Measurements from ENCODE around the gene SREK1IP1. TPM values are rescaled to one million over a fixed set of nuclear protein-coding genes. Genes with fewer than 3 reads are reported as not detected.
A peak's percentile ranks its signal among the peaks of the same experiment; 100 is the strongest.

Gene SREK1IP1
- total RNA-seq (10 to 100 TPM; 11.7 to 29.9 (median 21.7) TPM), polyA plus RNA-seq (10 to 100 TPM; 21.1 to 23.6 TPM), total RNA-seq (19.1 reads per million, percentile 49 among the genes with 10 or more reads in this experiment)

DNA sequence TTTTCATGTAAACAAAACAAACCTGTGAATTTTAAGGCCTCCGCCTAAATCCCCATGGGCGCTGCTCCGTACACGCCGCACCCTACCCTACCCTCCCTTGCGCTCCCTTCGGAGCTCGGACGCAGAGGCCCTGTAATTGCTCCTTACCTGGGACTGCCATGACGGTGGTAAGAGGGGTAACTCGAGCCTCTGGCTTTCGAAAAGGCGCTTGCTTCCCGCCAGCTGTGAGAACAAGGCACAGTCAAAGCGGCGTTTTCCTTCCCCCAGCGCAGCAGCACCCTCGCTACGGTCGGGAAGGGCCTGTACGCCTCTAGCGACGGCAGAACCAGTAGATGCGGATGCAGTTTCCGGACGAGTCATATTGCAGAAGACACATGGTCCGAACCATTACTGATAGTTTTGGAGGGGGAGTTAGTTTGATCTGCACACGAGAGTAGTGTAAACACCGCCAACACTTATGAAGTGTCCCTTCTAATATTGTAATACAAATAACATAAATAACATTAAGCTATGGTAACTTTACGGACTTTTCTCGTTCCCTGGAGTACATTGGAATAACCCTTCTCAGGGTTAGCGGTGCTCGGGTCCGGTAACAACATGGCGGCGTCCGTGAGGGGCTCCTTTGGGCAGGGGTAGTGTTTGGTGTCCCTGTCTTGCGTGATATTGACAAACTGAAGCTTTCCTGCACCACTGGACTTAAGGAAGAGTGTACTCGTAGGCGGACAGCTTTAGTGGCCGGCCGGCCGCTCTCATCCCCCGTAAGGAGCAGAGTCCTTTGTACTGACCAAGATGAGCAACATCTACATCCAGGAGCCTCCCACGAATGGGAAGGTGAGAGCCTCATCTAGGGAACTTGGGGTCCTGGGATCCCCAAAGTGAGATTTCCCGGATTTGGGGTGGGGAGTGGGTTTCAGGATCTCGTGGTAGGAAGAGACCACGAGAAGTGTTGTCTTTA is at the start of gene SREK1IP1, which contains the start of gene CWC27:
SREK1IP1 (minus strand) TSS at position 334 of the 955 bp plus-strand sequence; CDS start at position 160, 174 bp downstream.
CWC27 (plus strand) TSS at position 573 of the 955 bp plus-strand sequence; CDS start at position 790, 217 bp downstream.
- peak; percentile 98 for ATAC-seq
- Mint-ChIP-seq H3K9me3 (no peaks in the 10 kb centered on the region), H3K27ac (peak within 1 kb of the TSS; percentile 96 to 100 (median 98)), H3K4me3 (peak within 1 kb of the TSS; percentile 94 to 100 (median 99)), H3K4me1 (peaks cover 34 to 80% (median 77%) of the 10 kb centered on the region in 7 donors), H3K36me3 (peaks cover 4 to 11% (median 5%) of the 10 kb centered on the region in 5 donors), H3K27me3 (no peaks in the 10 kb centered on the region)
- Histone ChIP-seq H3K9me3 (ENCODE audit: control insufficient read depth in 2 of 3, low read length in 3 of 3) (no peaks in the 10 kb centered on the region), H3K4me1 (ENCODE audit: control insufficient read depth in 2 of 2, insufficient read depth in 2 of 2, low read length in 2 of 2) (peaks cover 21 to 37% of the 10 kb centered on the region in 2 donors), H3K36me3 (ENCODE audit: control insufficient read depth in 2 of 3, insufficient read depth in 3 of 3, low read length in 3 of 3) (peaks cover 0 to 11% (median 0%) of the 10 kb centered on the region in 3 experiments), H3K27ac (ENCODE audit: low read depth, low read length) (peak within 1 kb of the TSS; percentile 88), H3K27me3 (ENCODE audit: control insufficient read depth in 2 of 2, insufficient read depth in 2 of 2, low read length in 2 of 2) (no peaks in the 10 kb centered on the region), H3K4me3 (ENCODE audit: low read length) (peak within 1 kb of the TSS; percentile 90)
- intact Hi-C loops (cut with micrococcal nuclease) = loop anchor here (1.0 to 5.0 kb wide), 11 partner anchors 16 to 1374 kb away; partner anchors contain the start of genes CENPK (in 2 of the 2), PPWD1 (in 2 of the 2), TRIM23 (in 2 of the 2) and ERBIN (in 1 of the 2)
- CTCF ChIA-PET = interaction anchor here (0.6 to 2.0 kb wide), 3 partner anchors 10 to 715 kb away, joined by 3 to 5 read pairs (median 3); no protein-coding TSS in a partner anchor
- POLR2A ChIA-PET = interaction anchor here (0.5 to 2.0 kb wide), 11 partner anchors 9 to 1392 kb away, joined by 3 to 10 read pairs (median 3); partner anchors contain the start of genes CENPK, PPWD1, SHLD3 and TRAPPC13
- peak; percentile 65 to 88 (median 83) for DNase-seq

DNA sequence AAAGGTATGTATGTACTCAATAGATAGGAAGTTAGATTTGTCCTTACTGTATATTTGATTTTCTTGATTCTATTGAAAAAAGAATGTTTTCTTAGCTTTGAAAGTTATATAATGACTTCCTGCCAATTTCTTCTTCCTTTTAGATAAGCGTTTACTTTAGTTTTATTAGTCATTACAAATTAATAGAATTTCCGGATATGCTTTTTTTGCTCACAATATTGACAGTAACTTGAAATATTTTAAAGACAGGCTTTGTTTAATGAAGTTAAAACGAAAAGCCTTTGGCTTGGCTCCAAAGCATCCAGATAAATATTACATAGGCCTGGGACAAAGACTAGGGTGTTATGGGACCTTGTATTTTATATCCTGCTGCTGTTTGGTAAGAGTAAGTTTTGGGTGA is 49.8 kb upstream of the SREK1IP1 start:
- Mint-ChIP-seq H3K27me3 (no peaks in the 10 kb centered on the region), H3K4me1 (peaks cover 7 to 21% (median 13%) of the 10 kb centered on the region in 7 donors), H3K4me3 (no peak overlapping the region), H3K27ac (no peak overlapping the region), H3K36me3 (peaks cover 6 to 36% (median 14%) of the 10 kb centered on the region in 5 donors), H3K9me3 (no peaks in the 10 kb centered on the region)
- DNase-seq (no peak), ATAC-seq (no peak)
- CTCF ChIA-PET = no interaction called here
- intact Hi-C loops (cut with micrococcal nuclease) = no loop called here
- Histone ChIP-seq H3K4me3 (ENCODE audit: low read length) (no peak overlapping the region), H3K27me3 (ENCODE audit: control insufficient read depth in 2 of 2, insufficient read depth in 2 of 2, low read length in 2 of 2) (no peaks in the 10 kb centered on the region), H3K4me1 (ENCODE audit: control insufficient read depth in 2 of 2, insufficient read depth in 2 of 2, low read length in 2 of 2) (no peaks in the 10 kb centered on the region), H3K9me3 (ENCODE audit: control insufficient read depth in 2 of 3, low read length in 3 of 3) (no peaks in the 10 kb centered on the region), H3K36me3 (ENCODE audit: control insufficient read depth in 2 of 3, insufficient read depth in 3 of 3, low read length in 3 of 3) (peaks cover 0 to 20% (median 0%) of the 10 kb centered on the region in 3 experiments), H3K27ac (ENCODE audit: low read depth, low read length) (no peak overlapping the region)
- POLR2A ChIA-PET = no interaction called here

DNA sequence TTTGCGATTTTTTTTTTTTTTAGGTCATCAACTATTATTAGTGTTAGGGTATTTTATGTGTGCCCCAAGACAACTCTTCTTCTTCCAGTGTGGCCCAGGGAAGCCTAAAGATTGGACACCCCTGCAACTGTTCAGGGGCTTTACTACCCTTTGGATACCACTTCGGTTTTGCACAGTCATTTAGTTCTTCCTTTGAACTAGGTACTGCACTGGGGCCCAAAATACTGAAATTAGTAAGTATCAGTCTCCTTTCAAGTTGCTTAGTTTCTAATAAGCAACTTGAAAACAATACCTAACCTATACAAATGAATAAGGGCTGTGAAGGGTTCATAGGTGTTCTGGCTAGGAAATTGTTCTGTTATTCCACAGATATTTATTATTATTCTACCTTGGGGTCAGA is 45.6 kb upstream of the SREK1IP1 start:
- Histone ChIP-seq H3K4me1 (ENCODE audit: control insufficient read depth in 2 of 2, insufficient read depth in 2 of 2, low read length in 2 of 2) (no peaks in the 10 kb centered on the region), H3K4me3 (ENCODE audit: low read length) (no peak overlapping the region), H3K36me3 (ENCODE audit: control insufficient read depth in 2 of 3, insufficient read depth in 3 of 3, low read length in 3 of 3) (peaks cover 0 to 16% (median 0%) of the 10 kb centered on the region in 3 experiments), H3K9me3 (ENCODE audit: control insufficient read depth in 2 of 3, low read length in 3 of 3) (no peaks in the 10 kb centered on the region), H3K27ac (ENCODE audit: low read depth, low read length) (no peak overlapping the region), H3K27me3 (ENCODE audit: control insufficient read depth in 2 of 2, insufficient read depth in 2 of 2, low read length in 2 of 2) (no peaks in the 10 kb centered on the region)
- CTCF ChIA-PET = no interaction called here
- ATAC-seq (no peak), DNase-seq (no peak)
- no peaks in the 10 kb centered on the region for H3K9me3 Mint-ChIP-seq
- H3K36me3 Mint-ChIP-seq = peaks cover 0 to 33% (median 6%) of the 10 kb centered on the region in 5 donors
- H3K4me3 Mint-ChIP-seq = no peak overlapping the region
- no peak overlapping the region for H3K27ac Mint-ChIP-seq
- intact Hi-C loops (cut with micrococcal nuclease) = loop anchor here (2.0 to 5.0 kb wide), 3 partner anchors 223 to 288 kb away; no protein-coding TSS in a partner anchor
- POLR2A ChIA-PET = no interaction called here
- H3K4me1 Mint-ChIP-seq = peaks cover 0 to 7% (median 0%) of the 10 kb centered on the region in 7 donors
- no peaks in the 10 kb centered on the region for H3K27me3 Mint-ChIP-seq

DNA sequence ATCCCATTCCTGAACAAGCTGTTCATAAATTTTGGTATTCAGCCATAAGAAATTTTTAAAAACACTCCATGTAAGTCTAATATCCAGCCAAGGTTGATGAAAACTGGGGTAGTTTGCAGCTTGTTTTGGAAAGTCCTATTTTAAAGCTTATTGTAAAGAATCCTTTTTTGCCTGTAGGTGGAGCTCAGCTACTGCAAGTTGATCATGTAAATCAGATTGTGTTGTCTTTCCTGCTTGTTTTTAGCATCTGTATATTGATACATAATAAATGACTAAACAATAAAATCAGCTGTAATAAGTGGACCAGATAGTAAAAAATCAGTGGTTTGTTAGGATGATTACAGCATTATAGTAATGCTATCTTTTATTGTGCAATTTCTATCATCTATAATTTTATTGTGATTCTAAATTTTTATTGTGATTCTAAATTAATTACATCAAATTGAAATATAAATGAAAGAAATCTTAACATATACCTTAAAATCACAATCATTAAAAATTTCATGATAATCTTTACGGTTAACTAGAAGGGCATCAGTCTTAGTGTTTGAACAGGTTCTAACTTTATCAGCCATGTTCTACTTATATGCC is 42.7 kb upstream of the SREK1IP1 start:
- Histone ChIP-seq H3K27me3 (ENCODE audit: control insufficient read depth in 2 of 2, insufficient read depth in 2 of 2, low read length in 2 of 2) (no peaks in the 10 kb centered on the region), H3K9me3 (ENCODE audit: control insufficient read depth in 2 of 3, low read length in 3 of 3) (no peaks in the 10 kb centered on the region), H3K4me1 (ENCODE audit: control insufficient read depth in 2 of 2, insufficient read depth in 2 of 2, low read length in 2 of 2) (no peaks in the 10 kb centered on the region), H3K27ac (ENCODE audit: low read depth, low read length) (no peak overlapping the region), H3K36me3 (ENCODE audit: control insufficient read depth in 2 of 3, insufficient read depth in 3 of 3, low read length in 3 of 3) (peaks cover 0 to 22% (median 3%) of the 10 kb centered on the region in 3 experiments), H3K4me3 (ENCODE audit: low read length) (no peak overlapping the region)
- H3K9me3 Mint-ChIP-seq = no peaks in the 10 kb centered on the region
- peak overlapping the region in 1 of 9 donors; percentile 33 for H3K27ac Mint-ChIP-seq
- no peak overlapping the region for H3K4me3 Mint-ChIP-seq
- ATAC-seq = peak; percentile 50
- no peaks in the 10 kb centered on the region for H3K27me3 Mint-ChIP-seq
- H3K36me3 Mint-ChIP-seq = peaks cover 0 to 39% (median 9%) of the 10 kb centered on the region in 5 donors
- peak in 7 of 9 donors; percentile 1 to 38 (median 21) for DNase-seq
- intact Hi-C loops (cut with micrococcal nuclease) = loop anchor here (1.0 to 5.0 kb wide), 6 partner anchors 226 to 777 kb away; partner anchors contain the start of genes CENPK (in 1 of the 2) and PPWD1 (in 1 of the 2)
- H3K4me1 Mint-ChIP-seq = peaks cover 0 to 3% (median 0%) of the 10 kb centered on the region in 7 donors
- ChIA-PET POLR2A (no interaction called here), CTCF (interaction anchor here (1.1 to 3.4 kb wide), 5 partner anchors 18 to 675 kb away, joined by 3 to 26 read pairs (median 4); partner anchors contain the start of gene ADAMTS6)

DNA sequence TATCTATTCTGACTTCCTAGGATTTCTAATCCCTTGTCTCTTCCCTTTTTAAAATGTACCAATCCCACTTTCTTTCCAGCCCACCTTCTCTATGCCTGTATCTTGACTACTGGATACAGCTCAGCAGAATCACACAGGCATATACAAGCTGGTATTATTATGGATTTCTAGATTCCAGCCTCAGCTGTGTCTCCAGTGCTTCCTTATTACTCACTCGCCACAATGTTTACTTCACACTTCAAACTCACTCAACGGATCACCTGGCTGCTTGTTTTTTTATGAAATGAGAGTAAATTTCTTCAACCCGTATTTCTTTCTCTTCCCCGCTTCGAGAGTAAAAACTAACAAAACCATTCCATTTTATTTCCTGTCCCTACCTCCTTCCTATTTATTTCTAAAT is 39.0 kb upstream of the SREK1IP1 start:
- Histone ChIP-seq H3K27ac (ENCODE audit: low read depth, low read length) (no peak overlapping the region), H3K9me3 (ENCODE audit: control insufficient read depth in 2 of 3, low read length in 3 of 3) (no peaks in the 10 kb centered on the region), H3K4me3 (ENCODE audit: low read length) (no peak overlapping the region), H3K4me1 (ENCODE audit: control insufficient read depth in 2 of 2, insufficient read depth in 2 of 2, low read length in 2 of 2) (no peaks in the 10 kb centered on the region), H3K36me3 (ENCODE audit: control insufficient read depth in 2 of 3, insufficient read depth in 3 of 3, low read length in 3 of 3) (peaks cover 4 to 22% (median 4%) of the 10 kb centered on the region in 3 experiments), H3K27me3 (ENCODE audit: control insufficient read depth in 2 of 2, insufficient read depth in 2 of 2, low read length in 2 of 2) (no peaks in the 10 kb centered on the region)
- H3K9me3 Mint-ChIP-seq = no peaks in the 10 kb centered on the region
- H3K27ac Mint-ChIP-seq = no peak overlapping the region
- no peak for DNase-seq
- H3K27me3 Mint-ChIP-seq = no peaks in the 10 kb centered on the region
- H3K4me1 Mint-ChIP-seq = no peaks in the 10 kb centered on the region
- intact Hi-C loops (cut with micrococcal nuclease) = loop anchor here in 1 of 2 donors (10.0 kb wide), 1 partner anchor 53 kb away; no protein-coding TSS in a partner anchor
- no peak overlapping the region for H3K4me3 Mint-ChIP-seq
- ChIA-PET POLR2A (no interaction called here), CTCF (interaction anchor here (1.2 kb wide), 1 partner anchor 676 kb away, joined by 5 read pairs; no protein-coding TSS in a partner anchor)
- H3K36me3 Mint-ChIP-seq = peaks cover 0 to 29% (median 9%) of the 10 kb centered on the region in 5 donors
- ATAC-seq = no peak

DNA sequence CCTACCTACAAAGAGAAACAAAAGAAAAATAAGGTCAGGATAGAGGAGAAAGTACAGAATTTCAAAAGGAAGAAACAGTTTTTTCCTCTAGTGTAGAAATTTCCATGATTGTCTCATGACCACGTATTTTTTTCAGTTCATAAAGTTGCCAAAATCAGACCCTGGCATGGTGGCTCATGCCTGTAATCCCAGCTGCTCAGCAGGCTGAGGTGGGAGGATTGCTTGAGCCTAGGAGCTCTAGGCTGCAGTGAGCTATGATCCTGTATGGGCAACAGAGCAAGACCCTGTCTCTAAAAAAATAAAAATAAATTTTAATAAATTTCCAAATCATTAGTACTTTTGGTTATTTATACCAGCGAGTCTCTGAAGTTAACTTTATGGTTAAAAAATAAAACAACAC is 38.0 kb upstream of the SREK1IP1 start:
- Mint-ChIP-seq H3K9me3 (no peaks in the 10 kb centered on the region), H3K27me3 (no peaks in the 10 kb centered on the region), H3K4me1 (no peaks in the 10 kb centered on the region), H3K36me3 (peaks cover 0 to 29% (median 9%) of the 10 kb centered on the region in 5 donors), H3K4me3 (no peak overlapping the region), H3K27ac (peak overlapping the region in 1 of 9 donors; percentile 57)
- Histone ChIP-seq H3K9me3 (ENCODE audit: control insufficient read depth in 2 of 3, low read length in 3 of 3) (no peaks in the 10 kb centered on the region), H3K36me3 (ENCODE audit: control insufficient read depth in 2 of 3, insufficient read depth in 3 of 3, low read length in 3 of 3) (peaks cover 4 to 23% (median 4%) of the 10 kb centered on the region in 3 experiments), H3K27ac (ENCODE audit: low read depth, low read length) (no peak overlapping the region), H3K27me3 (ENCODE audit: control insufficient read depth in 2 of 2, insufficient read depth in 2 of 2, low read length in 2 of 2) (no peaks in the 10 kb centered on the region), H3K4me1 (ENCODE audit: control insufficient read depth in 2 of 2, insufficient read depth in 2 of 2, low read length in 2 of 2) (no peaks in the 10 kb centered on the region), H3K4me3 (ENCODE audit: low read length) (no peak overlapping the region)
- intact Hi-C loops (cut with micrococcal nuclease) = loop anchor here in 1 of 2 donors (10.0 kb wide), 1 partner anchor 52 kb away; no protein-coding TSS in a partner anchor
- ChIA-PET CTCF (interaction anchor here (0.7 to 1.2 kb wide), 2 partner anchors 17 to 677 kb away, joined by 3 to 5 read pairs; no protein-coding TSS in a partner anchor), POLR2A (no interaction called here)
- DNase-seq = no peak
- no peak for ATAC-seq

Data from naive thymus-derived CD4-positive, alpha-beta T cell (primary cell).